GM18861 (cell line): ENCODE data around the gene DNAJC6.
"Not testable (repeated sequence)": the region's sequence is repeated elsewhere in the genome, so short reads cannot be mapped to it uniquely, and the experiment has no call there.

Experiments
- ATAC-seq: cut with Tn5 transposase; IDR thresholded peaks from one replicate; pipeline ENCODE4 v1.9.1; 2021; ENCODE audit not compliant: unreplicated experiment

The DNAJC6 gene

DNA sequence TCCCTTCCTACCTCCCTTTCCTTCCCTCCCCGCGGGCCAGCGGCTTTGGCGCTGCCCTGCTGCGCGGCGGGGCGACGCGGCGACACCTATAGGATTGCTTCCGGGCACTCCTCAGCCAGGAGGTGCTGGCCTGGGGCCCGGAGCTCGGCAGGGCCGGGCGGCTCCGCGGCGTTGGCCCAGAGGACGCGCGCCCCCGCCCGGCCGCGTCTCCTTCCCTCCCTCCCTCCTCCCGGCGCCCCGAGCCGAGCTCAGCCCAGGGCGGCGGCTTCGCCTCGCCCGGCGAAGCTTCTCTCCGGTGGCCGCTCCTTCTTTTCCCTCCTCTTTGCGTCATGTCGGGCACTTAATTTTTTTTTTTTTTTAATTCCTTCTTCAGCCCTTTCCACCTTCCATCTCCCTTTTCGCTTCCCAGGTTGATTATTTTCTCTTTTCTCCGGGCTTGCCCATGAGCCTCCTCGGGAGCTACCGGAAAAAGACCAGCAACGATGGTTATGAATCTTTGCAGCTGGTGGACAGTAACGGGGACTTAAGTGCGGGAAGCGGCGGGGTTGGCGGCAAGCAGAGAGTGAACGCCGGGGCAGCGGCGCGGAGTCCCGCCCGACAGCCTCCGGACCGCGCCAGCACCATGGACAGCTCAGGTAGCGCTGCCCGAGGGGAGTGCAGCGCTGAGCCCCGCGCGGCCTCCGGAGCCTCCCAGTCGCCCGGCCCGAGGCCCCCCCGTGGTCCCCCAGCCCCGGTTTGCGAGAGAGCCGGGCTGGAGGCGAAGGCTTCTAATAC lies at the start of gene DNAJC6:
Gene DNAJC6, plus strand, starts transcription at position 240 of the 774 bp plus-strand sequence. Its CDS starts 203 bp downstream, at position 443.
- no peak for ATAC-seq

DNA sequence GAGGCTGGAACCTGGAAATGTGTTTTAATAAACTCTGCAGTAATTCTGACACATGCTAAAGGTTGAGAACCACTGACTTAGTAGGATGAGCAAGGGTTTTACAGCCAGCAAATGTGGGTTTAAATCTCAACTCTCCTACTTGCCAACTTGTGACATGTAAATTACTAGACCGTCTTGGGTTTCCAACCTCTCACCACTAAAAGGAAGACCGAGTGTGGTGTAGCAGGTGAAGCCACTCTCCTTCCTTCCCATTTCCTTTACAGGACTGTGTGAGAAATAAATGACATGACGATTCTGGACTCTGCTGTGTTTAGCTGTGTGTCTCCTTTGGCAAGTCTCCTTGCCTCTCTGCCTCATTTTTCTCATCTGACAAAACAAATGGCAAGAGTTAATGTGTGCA lies 49.5 kb upstream of the DNAJC6 start:
- no peak for ATAC-seq

DNA sequence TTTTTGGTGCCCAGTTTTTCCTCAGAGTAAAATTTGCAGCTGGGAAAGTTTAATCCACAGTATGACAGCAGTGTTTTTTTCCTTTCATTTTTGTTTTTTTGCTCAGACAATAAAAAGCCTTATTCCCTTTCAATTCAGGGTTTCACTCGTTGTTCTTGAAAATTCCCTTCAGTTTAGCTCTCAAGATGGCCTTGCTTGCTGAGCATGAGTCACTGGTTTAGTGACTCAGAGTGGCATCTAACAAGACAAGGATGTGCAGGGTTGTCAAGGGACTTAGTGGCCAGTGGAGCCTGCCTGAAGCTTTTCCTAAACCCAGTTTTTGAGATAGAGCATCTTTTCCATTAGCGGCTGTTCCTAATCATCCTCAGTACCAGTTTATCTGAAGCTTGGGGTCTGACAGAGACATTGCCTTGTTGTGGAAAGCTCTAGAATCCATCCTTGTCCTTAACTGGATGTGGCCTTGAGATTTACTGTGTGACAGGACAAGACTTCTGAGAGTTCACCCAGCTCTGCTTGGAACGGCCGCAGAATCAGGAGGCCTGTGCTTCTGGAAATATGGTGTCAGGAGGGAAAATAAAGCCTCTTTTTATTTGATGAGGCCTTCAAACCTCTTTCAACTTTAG lies 48.4 kb upstream of the DNAJC6 start:
- ATAC-seq = no peak

DNA sequence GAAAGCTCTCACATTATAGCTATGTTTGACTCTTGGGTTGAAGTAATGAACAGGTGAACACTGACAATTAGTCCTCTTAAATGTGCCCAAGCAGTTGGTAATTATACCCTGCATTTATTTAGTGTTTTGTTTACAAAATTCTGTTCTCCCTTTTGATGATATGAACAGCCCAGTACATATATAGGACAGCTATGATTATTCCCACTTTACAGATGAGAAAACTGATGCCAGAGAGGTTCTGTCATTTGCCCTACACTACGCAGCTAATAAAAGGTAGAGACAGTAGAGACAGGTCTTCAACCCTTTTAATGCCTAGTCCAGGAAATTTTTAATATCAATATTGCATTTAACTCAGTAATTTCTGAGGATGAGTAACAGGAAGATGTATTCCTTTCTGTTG lies 46.1 kb upstream of the DNAJC6 start:
- no peak for ATAC-seq

DNA sequence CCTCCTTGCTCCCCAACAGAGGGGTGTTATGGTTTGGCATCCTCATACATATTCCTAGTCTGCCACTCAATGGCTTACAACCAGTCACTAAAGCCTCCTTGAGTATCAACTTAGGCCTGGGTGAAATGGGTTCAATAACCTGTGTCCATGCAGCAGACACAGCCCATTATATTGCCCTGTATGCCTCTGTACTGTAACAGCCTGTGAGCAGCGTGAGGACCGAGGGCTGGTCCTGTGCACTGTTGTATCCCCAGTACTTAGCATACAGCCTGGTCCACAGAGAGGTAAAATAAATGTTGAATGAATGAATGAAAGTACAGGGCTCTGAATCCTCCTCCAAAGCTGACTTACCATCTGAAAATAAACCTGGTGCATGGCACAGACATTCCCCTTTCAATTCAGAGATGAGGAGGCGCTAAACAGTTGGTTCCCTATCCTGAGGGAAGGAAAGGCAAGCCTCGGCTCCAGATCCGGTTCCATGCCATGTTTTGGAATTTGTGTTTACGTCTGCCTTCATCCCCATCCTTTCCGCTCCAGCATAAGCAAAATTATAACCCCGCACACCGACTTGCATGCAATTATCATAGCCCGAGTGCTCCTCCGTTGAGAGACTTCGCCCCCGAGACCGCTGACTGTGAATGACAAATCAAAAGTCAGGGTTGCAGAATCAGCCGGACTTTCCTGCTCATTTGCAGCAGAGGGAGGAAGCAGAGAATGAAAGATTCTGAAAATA lies 45.0 kb upstream of the DNAJC6 start:
- no peak for ATAC-seq

DNA sequence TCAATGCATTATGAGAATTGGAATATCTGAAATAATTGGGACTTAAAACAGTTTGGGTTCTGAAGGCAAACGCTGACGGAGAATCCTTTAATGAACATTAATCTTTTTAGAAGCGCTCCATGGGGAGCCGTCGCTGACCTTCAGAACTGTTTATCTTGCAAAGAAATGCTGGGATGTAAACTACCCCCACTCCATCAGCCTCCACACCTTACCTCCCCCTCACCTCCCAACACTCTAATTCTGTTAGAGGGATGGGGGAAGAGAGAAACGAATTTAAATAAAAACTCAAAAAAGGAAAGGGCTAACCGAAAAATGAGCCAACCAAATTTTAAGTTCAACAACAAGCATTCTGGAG lies 44.1 kb upstream of the DNAJC6 start:
- no peak for ATAC-seq

DNA sequence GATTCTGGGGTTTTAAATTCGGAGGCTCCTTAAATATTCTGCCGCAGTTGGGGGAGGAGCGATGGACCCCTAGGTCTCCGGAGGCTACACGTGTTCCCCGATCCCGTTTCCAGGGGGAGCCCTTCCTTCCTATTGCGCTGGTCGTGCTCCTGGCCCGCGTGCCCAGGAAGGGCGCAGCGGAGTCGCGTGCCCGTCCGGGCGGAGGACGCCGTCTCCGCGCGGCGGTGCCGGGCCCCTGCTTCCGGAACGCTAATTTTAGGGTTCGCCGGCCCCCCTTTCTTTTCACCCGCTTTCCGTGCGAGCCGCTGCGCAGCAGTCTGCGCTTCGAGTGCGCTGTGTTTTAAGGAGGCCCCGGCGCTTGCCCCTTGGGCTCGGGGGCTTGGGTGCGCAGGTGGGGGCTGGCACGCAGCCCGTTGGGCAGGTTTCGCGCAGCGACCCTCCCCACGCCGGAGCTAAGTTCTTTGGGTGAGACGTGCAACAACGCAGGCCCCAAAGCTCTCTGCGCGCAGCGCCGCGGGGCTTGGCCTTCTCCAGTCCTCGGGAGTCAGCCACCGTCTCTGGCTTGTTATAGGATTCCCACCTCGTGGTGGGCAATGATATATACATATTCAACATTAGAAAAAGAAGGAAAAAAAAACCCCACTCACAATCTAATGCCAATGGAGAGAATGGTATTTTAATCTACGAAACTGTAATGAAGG lies 43.5 kb upstream of the DNAJC6 start:
- ATAC-seq = peak; percentile 52

DNA sequence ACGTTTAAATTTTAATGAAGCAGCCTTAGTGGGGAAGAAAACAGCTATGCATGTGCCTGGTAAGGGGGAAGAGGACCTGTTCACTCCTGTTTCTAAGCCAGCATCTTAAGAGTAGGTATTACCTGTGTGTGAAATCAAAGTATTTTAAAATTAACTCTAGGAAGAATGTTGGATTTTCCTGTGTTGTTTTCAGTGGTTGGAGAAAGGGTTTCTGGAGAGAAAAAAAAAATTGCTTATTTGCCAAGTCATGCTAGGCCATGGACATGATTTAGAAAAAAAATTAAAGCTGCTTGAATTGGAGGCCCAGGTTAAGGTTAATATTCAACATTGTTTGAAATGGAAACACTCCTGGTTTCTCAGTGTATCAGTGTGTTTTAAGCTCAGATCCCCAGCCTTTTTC lies 42.9 kb upstream of the DNAJC6 start:
- ATAC-seq = no peak

DNA sequence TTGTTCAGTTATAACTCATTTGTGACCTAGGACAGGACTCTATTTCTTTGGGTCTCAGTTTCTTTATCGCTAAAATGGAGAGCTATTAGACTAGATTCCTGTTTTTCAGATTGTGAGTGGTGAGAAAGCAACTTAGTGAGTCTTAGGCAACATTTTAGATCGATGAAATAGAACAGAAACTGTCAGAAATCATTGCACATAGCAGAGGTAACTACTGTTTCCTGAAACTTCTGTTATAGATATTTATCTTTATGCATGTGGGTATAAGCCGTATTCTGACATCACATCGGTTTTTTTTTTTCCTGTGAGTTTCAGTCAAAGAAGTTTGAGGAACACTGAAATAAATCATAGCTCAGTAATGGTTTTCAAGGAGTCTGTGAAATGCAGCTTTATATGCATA lies 42.1 kb upstream of the DNAJC6 start:
- ATAC-seq = no peak

DNA sequence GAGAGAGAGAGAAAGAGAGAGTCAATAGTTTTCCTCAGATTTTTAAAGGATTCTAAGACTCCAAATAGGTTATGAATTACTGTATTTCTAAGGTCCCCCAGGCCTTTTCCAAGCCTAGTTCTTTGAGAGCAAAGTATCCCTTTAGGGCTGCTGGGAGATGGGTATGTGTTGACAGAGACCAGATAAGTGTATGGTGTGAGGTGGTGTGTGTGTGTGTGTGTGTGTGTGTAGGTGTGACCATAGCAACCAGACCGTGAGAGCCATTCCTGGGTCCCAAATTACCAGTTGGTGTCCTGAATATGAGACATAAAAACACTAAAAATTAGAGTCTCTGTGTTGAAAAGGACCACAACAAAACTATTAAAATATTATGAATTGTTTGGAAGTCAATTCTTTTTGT lies 41.7 kb upstream of the DNAJC6 start:
- no peak for ATAC-seq

DNA sequence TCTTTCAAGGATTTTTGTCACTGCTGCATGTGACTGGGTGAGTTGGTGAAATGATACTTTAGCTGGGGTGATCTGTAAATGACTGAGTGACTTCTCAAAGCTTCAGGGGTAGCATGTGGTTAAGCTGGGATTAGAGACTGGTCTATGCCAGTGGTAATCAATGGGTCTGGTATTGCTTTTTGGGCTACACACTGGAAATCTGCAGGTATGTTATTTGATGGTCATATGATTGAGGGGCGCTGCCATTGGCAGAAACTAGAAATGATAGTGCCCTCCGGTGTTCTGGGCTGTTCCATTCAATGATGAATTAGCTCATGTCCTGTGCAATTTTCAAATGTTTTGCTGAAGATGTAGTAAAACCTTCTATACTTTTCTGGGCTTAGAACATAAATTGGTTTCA lies 39.7 kb upstream of the DNAJC6 start:
- no peak for ATAC-seq

DNA sequence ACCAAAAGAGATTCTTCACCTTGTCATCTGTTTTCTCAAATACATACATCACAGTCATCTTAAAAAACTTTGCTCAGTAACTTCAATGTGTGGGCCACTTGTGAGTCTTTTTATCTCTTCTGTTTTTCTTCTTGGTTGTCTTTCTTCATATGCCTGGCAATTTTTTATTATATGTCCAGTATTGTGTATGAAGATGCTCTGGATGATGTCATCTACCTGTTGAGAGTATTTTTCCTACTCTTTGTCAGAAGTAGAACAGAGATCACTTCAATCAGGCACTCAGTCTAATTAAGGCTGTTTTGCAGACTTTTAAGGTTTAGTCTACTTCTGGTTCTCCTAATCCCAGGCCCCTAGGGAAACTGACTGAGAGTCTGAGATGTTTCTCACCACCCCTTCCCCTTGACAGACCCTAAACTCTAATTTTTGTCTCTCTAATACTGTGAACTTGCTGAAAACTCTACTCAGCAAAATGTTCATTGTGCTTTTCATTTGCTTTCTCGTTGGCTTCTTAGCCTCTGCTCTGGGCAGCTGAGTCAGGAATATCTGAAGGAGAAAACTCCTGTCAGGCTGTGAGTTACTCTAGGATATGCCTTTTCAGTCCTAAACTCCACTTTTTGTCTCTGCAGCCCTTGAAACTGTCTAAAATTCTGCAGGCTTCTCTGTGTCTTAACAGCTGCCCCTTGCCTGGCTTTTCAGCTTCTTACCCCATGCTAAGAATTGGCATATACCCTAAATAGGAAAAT lies 33.0 kb upstream of the DNAJC6 start:
- no peak for ATAC-seq

DNA sequence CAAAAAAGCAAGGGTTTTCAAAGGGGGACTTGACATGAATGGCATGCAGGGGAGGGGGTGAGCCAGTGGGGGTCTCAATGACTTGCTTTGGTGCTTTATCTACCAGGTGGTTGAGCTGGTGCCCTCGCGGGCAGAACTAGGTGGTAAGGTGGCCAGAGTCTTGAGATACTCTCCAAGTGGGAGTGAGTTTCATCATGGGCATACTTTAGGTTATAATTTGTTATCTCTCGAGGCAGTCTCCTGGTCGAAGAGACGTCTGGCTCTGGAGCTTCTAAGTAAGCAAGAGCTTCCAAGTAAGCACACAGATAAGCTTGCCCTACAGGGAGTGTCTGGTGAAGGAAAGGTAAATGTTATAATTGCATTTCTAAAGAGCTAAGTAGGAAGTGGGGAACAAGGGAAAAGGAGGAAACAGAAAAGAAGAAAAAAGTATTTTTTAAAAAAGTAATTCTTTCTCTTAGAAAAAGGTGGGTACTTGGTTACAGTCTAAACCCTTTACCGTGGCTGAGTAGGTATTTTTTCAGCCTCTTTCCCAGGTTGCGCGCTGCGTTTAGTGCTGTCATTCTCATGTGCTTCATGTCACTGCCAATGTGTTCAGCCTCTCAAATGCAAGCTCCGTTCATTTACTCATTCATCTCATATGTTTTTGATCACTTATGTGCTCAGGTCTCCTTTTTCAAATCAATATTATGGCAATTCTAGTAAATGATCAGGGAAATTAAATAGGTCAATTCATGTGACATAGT lies 31.6 kb upstream of the DNAJC6 start:
- ATAC-seq = no peak

DNA sequence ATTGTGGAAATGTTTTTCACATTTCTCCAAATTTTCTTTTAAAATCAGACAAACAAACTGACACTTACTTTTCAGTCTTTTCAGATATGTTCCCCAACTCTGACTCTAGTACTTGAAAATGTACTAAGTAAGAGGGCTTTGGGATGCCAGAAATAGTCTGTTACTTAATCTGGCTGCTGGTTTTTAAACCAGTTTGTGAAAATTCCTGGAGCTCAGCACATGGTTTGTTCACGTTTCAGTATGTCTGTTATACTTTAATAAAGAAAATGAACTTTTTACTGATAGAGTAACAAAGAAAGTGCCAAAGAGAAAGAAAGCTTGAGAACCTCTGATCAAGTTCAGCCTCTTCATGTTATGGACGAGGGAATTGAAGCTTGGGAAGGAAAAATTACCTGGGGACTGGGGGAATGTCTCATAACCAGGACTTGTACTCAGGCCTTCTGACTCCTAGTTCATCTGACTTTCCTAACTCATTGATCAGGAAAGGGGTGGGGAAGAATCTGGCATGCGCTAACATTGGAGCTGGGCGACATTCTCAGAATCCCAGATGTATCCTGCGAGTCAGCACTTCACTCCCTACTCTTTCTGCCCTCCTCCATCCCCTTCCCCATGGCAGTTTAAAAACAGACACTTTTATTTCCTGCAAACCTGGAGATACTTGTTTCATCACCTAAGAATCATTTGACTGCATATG lies 30.8 kb upstream of the DNAJC6 start:
- ATAC-seq = no peak

DNA sequence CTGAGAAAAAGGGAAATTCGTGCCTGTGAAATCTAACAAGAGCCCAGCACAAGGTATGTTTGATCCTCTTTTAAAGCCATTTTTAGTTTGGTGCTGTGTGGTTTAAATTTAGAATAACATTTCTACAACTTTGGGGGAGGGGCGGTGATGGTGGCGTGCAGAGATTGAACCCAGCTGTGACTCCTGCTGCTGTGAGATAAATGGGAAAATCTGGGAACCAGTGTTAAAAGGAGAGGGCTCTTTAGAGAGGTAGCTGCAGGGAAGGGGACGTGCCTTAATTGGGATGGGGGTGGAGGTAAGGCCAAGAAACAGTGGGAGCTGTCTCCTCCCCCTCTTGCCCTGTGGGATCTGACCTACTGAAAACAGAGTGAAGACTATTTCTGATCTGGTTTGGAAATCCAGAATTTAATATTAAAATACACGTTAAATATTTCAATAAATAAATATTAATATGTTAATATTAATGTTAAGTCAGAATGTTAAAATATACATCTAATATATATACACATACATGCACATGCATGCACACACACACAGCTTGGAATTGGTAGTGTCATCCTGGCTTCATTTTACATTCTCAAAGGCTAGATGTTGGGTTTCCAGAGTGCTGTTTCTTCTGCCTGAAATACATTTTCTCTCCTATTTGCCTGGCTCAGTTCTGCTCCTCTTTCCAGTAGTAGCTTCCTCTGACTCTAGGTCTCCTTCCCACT lies 30.1 kb upstream of the DNAJC6 start:
- no peak for ATAC-seq

DNA sequence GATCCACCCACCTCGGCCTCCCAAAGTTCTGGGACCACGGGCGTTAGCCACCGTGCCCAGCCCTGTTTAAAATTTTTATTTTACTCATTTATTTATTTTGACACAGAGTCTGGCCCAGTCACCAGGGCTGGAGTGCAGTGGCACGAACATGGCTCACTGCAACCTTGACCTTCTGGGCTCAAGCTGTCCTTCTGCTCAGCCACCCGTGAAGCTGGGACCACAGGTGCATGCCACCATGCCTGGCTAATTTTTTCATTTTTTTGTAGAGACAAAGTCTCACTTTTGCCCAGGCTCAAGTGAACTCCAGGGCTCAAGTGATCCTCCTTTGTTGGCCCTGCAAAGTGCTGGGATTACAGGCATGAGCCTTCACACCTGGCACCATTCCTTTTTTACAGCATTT lies 27.5 kb upstream of the DNAJC6 start:
- peak; percentile 76 for ATAC-seq

DNA sequence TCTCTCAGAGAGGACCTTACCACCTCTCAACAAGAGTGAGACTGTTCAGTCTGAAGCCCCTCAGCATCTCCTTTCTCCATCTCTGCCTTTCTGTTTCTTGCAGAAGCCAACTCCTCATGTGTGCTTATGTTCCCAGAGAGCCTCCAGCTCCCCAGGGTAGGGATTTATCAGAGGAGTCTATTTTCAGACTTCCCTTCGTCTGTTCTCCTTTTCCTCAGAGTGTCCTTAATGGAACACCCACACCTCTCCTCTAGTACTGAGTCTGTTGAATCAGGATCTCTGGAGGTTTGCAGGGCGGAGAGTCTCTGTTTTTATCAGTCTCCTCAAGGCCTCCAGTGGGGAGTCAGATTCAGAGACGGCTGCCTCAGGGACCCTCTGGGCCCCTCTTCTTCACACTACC lies 25.1 kb upstream of the DNAJC6 start:
- ATAC-seq = no peak

DNA sequence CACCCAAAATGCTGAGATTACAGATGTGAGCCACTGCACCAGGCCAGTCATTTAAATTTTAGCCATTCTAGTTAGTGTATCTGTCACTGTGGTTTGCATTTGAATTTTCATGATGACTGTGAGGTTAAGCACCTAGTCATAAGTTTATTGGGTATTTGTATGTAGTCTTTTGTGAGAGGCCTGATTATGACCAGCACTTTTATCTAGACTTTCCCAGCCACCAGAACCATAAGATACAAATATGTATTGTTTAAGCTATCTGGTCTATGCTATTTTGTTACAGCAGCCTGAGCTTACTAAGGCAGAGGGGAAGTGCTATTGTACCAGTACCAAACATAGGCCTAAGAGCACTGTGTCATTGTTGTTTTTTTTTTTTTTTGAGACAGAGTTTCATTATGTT lies 19.9 kb upstream of the DNAJC6 start:
- ATAC-seq = peak; percentile 98

DNA sequence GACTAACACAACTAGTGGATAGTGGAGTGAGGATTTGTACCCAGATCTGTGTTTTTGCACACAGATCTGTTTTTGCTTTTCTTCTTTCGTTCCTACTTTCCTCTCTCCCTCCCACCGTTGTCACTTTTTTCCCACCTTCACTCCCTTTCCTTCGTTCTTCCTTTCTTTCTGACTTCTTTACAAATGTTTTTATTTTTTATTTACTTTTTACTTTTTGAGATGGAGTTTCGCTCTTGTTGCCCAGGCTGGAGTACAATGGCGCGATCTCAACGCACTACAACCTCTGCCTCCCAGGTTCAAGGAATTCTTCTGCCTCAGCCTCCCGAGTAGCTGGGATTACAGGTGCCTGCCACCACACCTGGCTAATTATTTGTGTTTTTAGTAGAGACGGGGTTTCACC lies 17.5 kb upstream of the DNAJC6 start:
- ATAC-seq = not testable (repeated sequence)
